ENCODE results near the gene SWSAP1. TPM values are rescaled to one million over a fixed set of nuclear protein-coding genes. Genes with fewer than 3 reads are reported as not detected.

Gene SWSAP1
- total and polyA plus RNA-seq, 2 experiments from 2014 or later = 2.1 to 6.1 TPM

DNA sequence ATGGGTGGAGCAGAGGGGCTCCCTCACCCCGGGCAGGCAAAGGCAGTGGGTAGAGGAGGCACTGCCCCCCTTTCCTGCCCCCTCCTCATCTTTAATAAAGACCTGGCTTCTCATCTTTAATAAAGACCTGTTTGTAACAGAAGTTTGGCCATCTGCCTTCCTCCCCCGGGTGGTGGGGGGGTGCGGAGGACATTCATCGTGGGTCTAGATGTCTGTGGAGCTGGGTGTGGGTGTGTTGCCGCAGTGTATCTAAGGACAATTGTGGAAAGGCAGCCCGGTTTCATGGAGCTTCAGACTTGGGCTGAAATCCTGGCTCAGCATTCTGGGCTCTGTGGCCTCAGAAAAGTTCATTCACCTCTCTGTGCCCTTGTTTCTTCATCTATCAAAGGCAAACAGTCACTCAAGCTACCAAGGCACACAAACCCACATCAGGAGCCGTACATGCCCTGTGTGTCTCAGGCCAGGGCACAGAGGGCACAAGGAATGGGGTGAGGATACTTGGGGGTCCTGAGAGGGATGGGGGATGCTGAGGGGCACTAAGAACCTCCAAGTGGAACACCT is 8.8 kb upstream of the SWSAP1 start (continued):
- TF ChIP-seq ETS1 (IDR thresholded peaks at IDR 0.05) = no peak
- TF ChIP-seq, protein P1, sequence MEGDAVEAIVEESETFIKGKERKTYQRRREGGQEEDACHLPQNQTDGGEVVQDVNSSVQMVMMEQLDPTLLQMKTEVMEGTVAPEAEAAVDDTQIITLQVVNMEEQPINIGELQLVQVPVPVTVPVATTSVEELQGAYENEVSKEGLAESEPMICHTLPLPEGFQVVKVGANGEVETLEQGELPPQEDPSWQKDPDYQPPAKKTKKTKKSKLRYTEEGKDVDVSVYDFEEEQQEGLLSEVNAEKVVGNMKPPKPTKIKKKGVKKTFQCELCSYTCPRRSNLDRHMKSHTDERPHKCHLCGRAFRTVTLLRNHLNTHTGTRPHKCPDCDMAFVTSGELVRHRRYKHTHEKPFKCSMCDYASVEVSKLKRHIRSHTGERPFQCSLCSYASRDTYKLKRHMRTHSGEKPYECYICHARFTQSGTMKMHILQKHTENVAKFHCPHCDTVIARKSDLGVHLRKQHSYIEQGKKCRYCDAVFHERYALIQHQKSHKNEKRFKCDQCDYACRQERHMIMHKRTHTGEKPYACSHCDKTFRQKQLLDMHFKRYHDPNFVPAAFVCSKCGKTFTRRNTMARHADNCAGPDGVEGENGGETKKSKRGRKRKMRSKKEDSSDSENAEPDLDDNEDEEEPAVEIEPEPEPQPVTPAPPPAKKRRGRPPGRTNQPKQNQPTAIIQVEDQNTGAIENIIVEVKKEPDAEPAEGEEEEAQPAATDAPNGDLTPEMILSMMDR (conservative IDR thresholded peaks at IDR 0.05; ENCODE audit: low read depth in 2 of 2) = no peak

DNA sequence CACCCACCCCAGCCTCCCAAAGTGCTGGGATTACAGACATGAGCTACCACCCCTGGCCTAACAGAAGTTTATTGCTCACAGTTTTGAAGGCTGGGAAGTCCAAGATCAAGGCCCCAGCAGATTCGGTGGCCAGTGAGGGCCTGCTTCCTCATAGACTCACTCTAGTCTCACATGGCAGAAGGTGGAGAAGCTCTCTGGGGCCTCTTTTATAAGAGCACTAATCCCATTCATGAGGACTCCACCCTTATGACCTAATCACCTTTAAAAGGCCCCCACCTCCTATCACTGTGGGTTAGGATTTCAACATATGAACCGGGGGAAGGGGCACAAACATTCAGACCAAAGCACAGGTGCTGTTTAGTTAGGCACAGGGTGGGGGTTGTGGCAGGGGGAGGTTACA is 6.9 kb upstream of the SWSAP1 start:
- ATAC-seq = no peak
- no peak overlapping the region for H3K4me2 ChIP-seq
- H3K4me3 Mint-ChIP-seq = no peak overlapping the region
- no peaks in the 10 kb centered on the region; the same call in 2 of the 3 replicates for H3K4me1 Mint-ChIP-seq
- no peaks in the 10 kb centered on the region for H3K9me2 ChIP-seq (ENCODE audit: insufficient read depth)
- H3K79me2 ChIP-seq (replicated peaks; ENCODE audit: insufficient read depth) = no peaks in the 10 kb centered on the region
- H3K27ac ChIP-seq (ENCODE audit: low read depth) = no peak overlapping the region
- H3F3A ChIP-seq (replicated peaks; ENCODE audit: low read depth) = no peaks in the 10 kb centered on the region
- H3K9me3 Mint-ChIP-seq = no peaks in the 10 kb centered on the region
- no peaks in the 10 kb centered on the region for H3K36me3 ChIP-seq (ENCODE audit: insufficient read depth)
- DNase-seq (ENCODE audit: low spot score) = no peak
- H2AFZ ChIP-seq = no peak overlapping the region
- H3K4me1 ChIP-seq (ENCODE audit: insufficient read depth) = no peaks in the 10 kb centered on the region; the same call in 1 of the 2 replicates
- H3K4me3 ChIP-seq = no peak overlapping the region
- peaks cover 7% of the 10 kb centered on the region; the same call in 1 of the 3 replicates for H3K36me3 Mint-ChIP-seq (ENCODE audit: low read depth)
- H3K27ac Mint-ChIP-seq = no peak overlapping the region
- H4K20me1 ChIP-seq (replicated peaks; ENCODE audit: insufficient read depth) = peaks cover 5% of the 10 kb centered on the region; the same call in 1 of the 2 replicates
- peaks cover 5% of the 10 kb centered on the region for H3K27me3 Mint-ChIP-seq (ENCODE audit: insufficient read depth, low read depth, poor library complexity)
- no peaks in the 10 kb centered on the region for H3K27me3 ChIP-seq (ENCODE audit: insufficient read depth)
- TF ChIP-seq POLR2AphosphoS5 (IDR thresholded peaks at IDR 0.05; ENCODE audit: low read depth) (no peak), CREB1 (CRISPR knock-in tag; IDR thresholded peaks at IDR 0.05; ENCODE audit: low read depth) (no peak), NANOG (IDR thresholded peaks at IDR 0.05; ENCODE audit: borderline replicate concordance) (no peak), STAT1 (IDR thresholded peaks at IDR 0.05; ENCODE audit: unreplicated experiment) (no peak), JUNB (IDR thresholded peaks at IDR 0.05; ENCODE audit: unreplicated experiment) (no peak), ETS1 (IDR thresholded peaks at IDR 0.05) (no peak), EZH2 (IDR thresholded peaks at IDR 0.05; ENCODE audit: low read depth, unreplicated experiment) (no peak), ZNF114 (CRISPR knock-in tag; IDR thresholded peaks at IDR 0.05) (no peak)
- TF ChIP-seq, protein P1 (conservative IDR thresholded peaks at IDR 0.05; ENCODE audit: low read depth in 2 of 2) = no peak
- TF ChIP-seq, protein P2, sequence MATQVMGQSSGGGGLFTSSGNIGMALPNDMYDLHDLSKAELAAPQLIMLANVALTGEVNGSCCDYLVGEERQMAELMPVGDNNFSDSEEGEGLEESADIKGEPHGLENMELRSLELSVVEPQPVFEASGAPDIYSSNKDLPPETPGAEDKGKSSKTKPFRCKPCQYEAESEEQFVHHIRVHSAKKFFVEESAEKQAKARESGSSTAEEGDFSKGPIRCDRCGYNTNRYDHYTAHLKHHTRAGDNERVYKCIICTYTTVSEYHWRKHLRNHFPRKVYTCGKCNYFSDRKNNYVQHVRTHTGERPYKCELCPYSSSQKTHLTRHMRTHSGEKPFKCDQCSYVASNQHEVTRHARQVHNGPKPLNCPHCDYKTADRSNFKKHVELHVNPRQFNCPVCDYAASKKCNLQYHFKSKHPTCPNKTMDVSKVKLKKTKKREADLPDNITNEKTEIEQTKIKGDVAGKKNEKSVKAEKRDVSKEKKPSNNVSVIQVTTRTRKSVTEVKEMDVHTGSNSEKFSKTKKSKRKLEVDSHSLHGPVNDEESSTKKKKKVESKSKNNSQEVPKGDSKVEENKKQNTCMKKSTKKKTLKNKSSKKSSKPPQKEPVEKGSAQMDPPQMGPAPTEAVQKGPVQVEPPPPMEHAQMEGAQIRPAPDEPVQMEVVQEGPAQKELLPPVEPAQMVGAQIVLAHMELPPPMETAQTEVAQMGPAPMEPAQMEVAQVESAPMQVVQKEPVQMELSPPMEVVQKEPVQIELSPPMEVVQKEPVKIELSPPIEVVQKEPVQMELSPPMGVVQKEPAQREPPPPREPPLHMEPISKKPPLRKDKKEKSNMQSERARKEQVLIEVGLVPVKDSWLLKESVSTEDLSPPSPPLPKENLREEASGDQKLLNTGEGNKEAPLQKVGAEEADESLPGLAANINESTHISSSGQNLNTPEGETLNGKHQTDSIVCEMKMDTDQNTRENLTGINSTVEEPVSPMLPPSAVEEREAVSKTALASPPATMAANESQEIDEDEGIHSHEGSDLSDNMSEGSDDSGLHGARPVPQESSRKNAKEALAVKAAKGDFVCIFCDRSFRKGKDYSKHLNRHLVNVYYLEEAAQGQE (IDR thresholded peaks at IDR 0.05; ENCODE audit: unreplicated experiment) = no peak

Measured in GM23338 (cell line).